K562 (cell line): Measurements from ENCODE around the gene ENTPD6. TPM values are rescaled to one million over a fixed set of nuclear protein-coding genes. Genes with fewer than 3 reads are reported as not detected.
A peak's percentile ranks its signal among the peaks of the same experiment; 100 is the strongest.

Source experiments
- ATAC-seq: fragments of 200-7000 bp; cut with Tn5 transposase; 3 replicates; pipeline ENCODE4 v1.9.1; 2020; ENCODE audit warnings: moderate library complexity
- BruUV-seq: library from RNA; stranded (reverse); fragments of 400-500 nt; replicated peaks from 2 replicates; lab custom pipeline; 2021; lab: Mats Ljungman, UMichigan
- CTCF ChIA-PET: fragments of 300-600 bp; formaldehyde crosslinking; extraction: SDS; loops from one replicate; lab custom pipeline; 2021; ENCODE audit warnings: low intra/inter-chr PET ratio; lab: Yijun Ruan, JAX
- POLR2A ChIA-PET: fragments of 300-600, 350-650 bp; sonication (Branson Sonifier 250); formaldehyde crosslinking; extraction: SDS; loops from one replicate; lab custom pipeline; 2021; ENCODE audit warnings: antibody characterized with exemption, inconsistent platforms; lab: Yijun Ruan, JAX
- DNase-seq, 4 experiments: peaks; one replicate each; pipeline versions ENCODE4 v3.0.0 to v3.0.0-alpha.2; 2011 to 2018; ENCODE audit warnings: low spot score in 3 of 4, mixed read lengths in 3 of 4; ENCODE audit errors: extremely low read depth in 1 of 4
- FAIRE-seq: peaks from 2 replicates; lab custom pipeline; 2011; peaks lifted over from hg19 to GRCh38; lab: Jason Lieb, UNC
- H2AFZ ChIP-seq: 2 replicates; pipeline ENCODE4 v1.6.0; 2011; ENCODE audit warnings: low read depth, low read length, control low read depth, inconsistent platforms
- H3K27ac ChIP-seq: fragments of 200-600 bp; 3 replicates; pipeline ENCODE4 v1.8.0; 2011; ENCODE audit warnings: low read depth, mild to moderate bottlenecking, control low read depth, inconsistent platforms, low read length, moderate library complexity, mixed read lengths; ENCODE audit errors: extremely low read depth
- H3K27me3 ChIP-seq, 2 experiments: fragments of 300-600 bp in 1 of 2; 2 replicates in 1 of 2; 3 replicates in 1 of 2; pipeline versions ENCODE4 v1.6.0 to v1.8.0; 2011; ENCODE audit warnings: inconsistent platforms in 2 of 2, low read length in 2 of 2, mild to moderate bottlenecking in 1 of 2, mixed read lengths in 1 of 2, moderate library complexity in 1 of 2; ENCODE audit not compliant: control insufficient read depth in 2 of 2, insufficient read depth in 2 of 2
- H3K36me3 ChIP-seq: fragments of 300-600 bp; 3 replicates; pipeline ENCODE4 v1.8.0; 2011; ENCODE audit warnings: mild to moderate bottlenecking, low read length, inconsistent platforms; ENCODE audit not compliant: control insufficient read depth, insufficient read depth
- H3K4me1 ChIP-seq, 2 experiments: fragments of 200-600 bp in 1 of 2; replicated peaks in 1 of 2; 2 replicates in 1 of 2; 3 replicates in 1 of 2; pipeline versions ENCODE4 v1.5.1 to v1.8.0; 2011; ENCODE audit warnings: inconsistent platforms in 2 of 2, low read length in 2 of 2, mild to moderate bottlenecking in 1 of 2, mixed read lengths in 1 of 2, moderate library complexity in 1 of 2; ENCODE audit not compliant: control insufficient read depth in 2 of 2, insufficient read depth in 2 of 2
- H3K4me2 ChIP-seq: 2 replicates; pipeline ENCODE4 v1.6.1; 2011; ENCODE audit warnings: low read length, control low read depth, inconsistent platforms, mixed read lengths; ENCODE audit not compliant: insufficient read depth
- H3K4me3 ChIP-seq: fragments of 200-600 bp; sonication (generic), shearing (Covaris generic); 2 replicates; pipeline ENCODE4 v1.5.1; 2016; ENCODE audit warnings: control low read depth, inconsistent platforms
- H3K79me2 ChIP-seq: fragments of 200-600 bp; 3 replicates; pipeline ENCODE4 v1.8.0; 2011; ENCODE audit warnings: low read length, inconsistent platforms; ENCODE audit not compliant: control insufficient read depth, insufficient read depth
- H3K9ac ChIP-seq, 2 experiments: 2 replicates each; pipeline versions ENCODE4 v1.6.0 to v1.6.1; 2011; ENCODE audit warnings: low read depth in 2 of 2, low read length in 2 of 2, control low read depth in 1 of 2, inconsistent platforms in 1 of 2, mild to moderate bottlenecking in 1 of 2, mixed read lengths in 1 of 2; ENCODE audit not compliant: insufficient read depth in 1 of 2
- H3K9me1 ChIP-seq: one replicate; pipeline ENCODE4 v1.6.0; 2011; ENCODE audit warnings: inconsistent platforms, mild to moderate bottlenecking, low read length, moderate library complexity; ENCODE audit not compliant: control insufficient read depth, insufficient read depth
- H3K9me3 ChIP-seq: replicated peaks from 2 replicates; pipeline ENCODE4 v1.5.1; 2011; ENCODE audit warnings: low read depth, low read length, inconsistent platforms; ENCODE audit not compliant: control insufficient read depth, insufficient read depth
- H4K20me1 ChIP-seq: replicated peaks from 2 replicates; pipeline ENCODE4 v1.6.1; 2011; ENCODE audit warnings: low read length, inconsistent platforms, mixed read lengths; ENCODE audit not compliant: control insufficient read depth, insufficient read depth
- ETV6 ChIP-seq, 3 experiments: fragments of 150-350 bp in 1 of 3; sonication (generic) in 1 of 3; formaldehyde crosslinking in 1 of 3; IDR thresholded peaks; 2 replicates each; pipeline versions ENCODE4 v1.6.1 to v1.8.0; 2014 to 2022; ENCODE audit warnings: borderline replicate concordance in 2 of 3, low read depth in 2 of 3, antibody characterized with exemption in 1 of 3, low read length in 1 of 3, mild to moderate bottlenecking in 1 of 3, missing genetic modification reagents in 1 of 3
- FOS ChIP-seq: IDR thresholded peaks from 3 replicates; pipeline ENCODE4 v1.6.1; 2011; ENCODE audit not compliant: insufficient read length; ENCODE audit errors: extremely low read depth
- GATA2 ChIP-seq: sonication (generic); formaldehyde crosslinking; IDR thresholded peaks from 2 replicates; pipeline ENCODE4 v1.4.0; 2020; ENCODE audit warnings: mild to moderate bottlenecking, missing genetic modification reagents
- SMAD2 ChIP-seq: fragments of 150-350 bp; IDR thresholded peaks from 2 replicates; pipeline ENCODE4 v1.6.1; 2014; ENCODE audit warnings: low read depth, mild to moderate bottlenecking, low read length
- TCFL5 ChIP-seq: fragments of 250-450 bp; sonication (Bioruptor Pico); conservative IDR thresholded peaks from 2 replicates; pipeline ENCODE4 v1.6.1; 2021; ENCODE audit warnings: mild to moderate bottlenecking, moderate library complexity, matching md5 sums
- ZNF586 ChIP-seq: fragments of 450-650 bp; formaldehyde crosslinking; conservative IDR thresholded peaks from 2 replicates; pipeline ENCODE4 v1.4.0; 2020; ENCODE audit warnings: mild to moderate bottlenecking, moderate library complexity
- WGBS: fragments of 100-300 bp; shearing (Covaris generic); methylation state at CpG from one replicate; pipeline ENCODE4 v1.1.6; 2016; ENCODE audit warnings: low coverage, mixed read lengths; ENCODE audit not compliant: insufficient coverage; ENCODE audit errors: missing lambda C conversion rate; 5-methylcytosine and 5-hydroxymethylcytosine counted together
- in situ Hi-C: fragments of 300-500 bp; cut with MboI; formaldehyde crosslinking; loops from 4 replicates; pipeline ENCODE4 v1.15.0; 2018; ENCODE audit warnings: inconsistent platforms, mixed read lengths
- intact Hi-C: fragments of 100-400 bp; cut with micrococcal nuclease; formaldehyde crosslinking; loops from 2 replicates; pipeline ENCODE4 v1.14.2; 2022
- polyA plus RNA-seq, 8 experiments: library from polyadenylated mRNA; depleted of rRNA in 4 of 8; stranded (reverse) in 5 of 8; unstranded in 3 of 8; fragments of >200 nt; fragmentation: Nextera tagmentation in 2 of 8; fragmentation: Illumina TruSeq in 1 of 8; extraction: Ambion mirVana in 2 of 8; extraction: Trizol in 1 of 8; gene quantifications; 2 replicates each; pipeline versions ENCODE4 v1.2.1 to v1.2.3, GENCODE V29; 2011 to 2014; ENCODE audit warnings: inconsistent platforms in 1 of 8, missing spikeins in 1 of 8
- total RNA-seq, 7 experiments: library from RNA; depleted of rRNA in 6 of 7; stranded (reverse); fragments of >200 nt in 6 of 7; fragmentation: Illumina TruSeq in 2 of 7; extraction: Trizol in 2 of 7; gene quantifications; 2 replicates each; pipeline versions ENCODE4 v1.2.1 to v1.2.3, GENCODE V29; 2011 to 2021; ENCODE audit warnings: low replicate concordance in 1 of 7
- TF ChIP-seq, protein P1 (sequence below): IDR thresholded peaks from 2 replicates; pipeline ENCODE4 v1.6.1; 2011; ENCODE audit warnings: borderline replicate concordance, low read depth, mild to moderate bottlenecking, moderate library complexity, low read length; ENCODE audit not compliant: insufficient read depth, poor library complexity, severe bottlenecking

The ENTPD6 gene
- total and polyA plus RNA-seq, 9 of the 15 experiments (the other 6 are each of a cell fraction or from before 2014, with no cell fraction given): 0.82 to 36.8 (median 22.4) TPM

DNA sequence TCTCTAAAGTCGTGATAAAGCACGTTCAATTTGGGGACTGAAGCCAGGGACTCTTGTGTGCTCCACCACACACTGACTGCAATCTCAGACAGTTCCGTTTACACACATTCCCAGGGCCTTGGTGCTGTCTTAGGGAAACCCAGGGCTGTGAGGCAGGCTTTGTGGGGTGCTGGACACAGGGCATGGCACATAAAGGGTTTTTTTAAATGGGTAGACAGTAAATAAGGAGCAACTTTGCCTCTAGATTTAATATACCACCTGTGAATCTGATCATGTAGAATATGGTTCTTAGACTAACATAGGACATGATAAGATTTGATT, 2.3 kb downstream of the ENTPD6 start (continued):
- TF ChIP-seq, protein P1, sequence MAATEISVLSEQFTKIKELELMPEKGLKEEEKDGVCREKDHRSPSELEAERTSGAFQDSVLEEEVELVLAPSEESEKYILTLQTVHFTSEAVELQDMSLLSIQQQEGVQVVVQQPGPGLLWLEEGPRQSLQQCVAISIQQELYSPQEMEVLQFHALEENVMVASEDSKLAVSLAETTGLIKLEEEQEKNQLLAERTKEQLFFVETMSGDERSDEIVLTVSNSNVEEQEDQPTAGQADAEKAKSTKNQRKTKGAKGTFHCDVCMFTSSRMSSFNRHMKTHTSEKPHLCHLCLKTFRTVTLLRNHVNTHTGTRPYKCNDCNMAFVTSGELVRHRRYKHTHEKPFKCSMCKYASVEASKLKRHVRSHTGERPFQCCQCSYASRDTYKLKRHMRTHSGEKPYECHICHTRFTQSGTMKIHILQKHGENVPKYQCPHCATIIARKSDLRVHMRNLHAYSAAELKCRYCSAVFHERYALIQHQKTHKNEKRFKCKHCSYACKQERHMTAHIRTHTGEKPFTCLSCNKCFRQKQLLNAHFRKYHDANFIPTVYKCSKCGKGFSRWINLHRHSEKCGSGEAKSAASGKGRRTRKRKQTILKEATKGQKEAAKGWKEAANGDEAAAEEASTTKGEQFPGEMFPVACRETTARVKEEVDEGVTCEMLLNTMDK: no peak

DNA sequence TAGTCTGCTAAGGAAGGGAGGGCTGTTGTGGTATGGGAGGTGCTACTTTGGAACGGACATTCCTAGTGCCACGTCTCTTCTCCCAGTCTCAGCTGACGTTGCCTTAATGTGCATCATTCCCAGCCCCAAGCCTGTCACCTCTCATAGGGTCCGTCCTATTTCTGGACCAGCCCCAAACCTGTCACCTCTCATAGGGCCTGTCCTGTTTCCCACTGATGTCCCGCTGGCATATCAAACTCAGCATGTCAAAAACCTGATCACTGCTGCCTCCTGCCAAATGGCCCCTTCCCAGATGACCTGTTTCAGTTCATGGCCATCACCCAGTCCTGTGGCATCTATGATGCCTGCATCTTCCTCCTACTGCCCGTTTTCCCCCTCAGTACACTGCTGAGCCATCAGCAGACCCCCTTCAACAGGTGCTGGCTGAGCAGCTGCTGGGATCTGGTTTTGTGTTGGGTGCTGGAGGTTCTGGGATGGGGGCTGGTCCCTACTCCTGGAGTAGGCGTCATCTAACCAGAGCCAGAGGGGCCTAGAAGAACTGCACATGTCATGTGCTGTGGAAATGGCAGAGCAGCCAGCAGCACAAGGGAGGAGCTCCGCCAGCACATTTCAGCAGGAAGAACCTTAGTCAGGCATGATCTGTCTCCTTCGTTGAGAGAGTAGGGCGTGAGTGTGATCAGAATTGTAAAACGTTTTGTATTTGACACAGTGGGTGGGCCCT, 3.3 kb downstream of the ENTPD6 start:
- no peak for ATAC-seq
- no peaks in the 10 kb centered on the region for H3K9me3 ChIP-seq
- intact Hi-C loops (loop anchor here (5.0 kb wide), 1 partner anchor 48 kb away; the partner anchor contains the start of gene PYGB), in situ Hi-C loops (no loop called here)
- no peak for FAIRE-seq
- 64% methylated on average over 8 of the region's 11 CpGs for WGBS
- H3K79me2 ChIP-seq: peaks cover 30% of the 10 kb centered on the region
- no peak for DNase-seq
- H3K4me2 ChIP-seq: no peak overlapping the region
- H3K27ac ChIP-seq: no peak overlapping the region
- H2AFZ ChIP-seq: no peak overlapping the region
- no peaks in the 10 kb centered on the region for H3K27me3 ChIP-seq
- H3K9me1 ChIP-seq: peaks cover 2% of the 10 kb centered on the region
- no peak overlapping the region for H3K4me3 ChIP-seq
- peaks cover 7 to 22% of the 10 kb centered on the region in 2 experiments; a peak in 4 of 5 replicates for H3K4me1 ChIP-seq
- no peak for TF ChIP-seq FOS
- TF ChIP-seq TCFL5 (CRISPR knock-in tag): no peak
- TF ChIP-seq ZNF586 (CRISPR knock-in tag): no peak
- no peak for TF ChIP-seq SMAD2
- TF ChIP-seq GATA2: no peak
- TF ChIP-seq ETV6 (IDR thresholded peaks at IDR 0.05; ENCODE audit: borderline replicate concordance in 1 of 2, low read depth in 2 of 2, low read length in 1 of 2): no peak
- TF ChIP-seq ETV6 (CRISPR knock-in tag; IDR thresholded peaks at IDR 0.05; ENCODE audit: borderline replicate concordance): no peak
- peaks cover 2% of the 10 kb centered on the region; the same call in 1 of the 3 replicates for H3K36me3 ChIP-seq
- peak overlapping the region in 1 of 2 experiments; percentile 68; a peak in 2 of 4 replicates for H3K9ac ChIP-seq
- BruUV-seq: no TSS peak
- ChIA-PET POLR2A (no interaction called here), CTCF (no interaction called here)
- peaks cover 10% of the 10 kb centered on the region for H4K20me1 ChIP-seq
